ENCODE measurements around the gene ERC2.

The ERC2 gene

DNA sequence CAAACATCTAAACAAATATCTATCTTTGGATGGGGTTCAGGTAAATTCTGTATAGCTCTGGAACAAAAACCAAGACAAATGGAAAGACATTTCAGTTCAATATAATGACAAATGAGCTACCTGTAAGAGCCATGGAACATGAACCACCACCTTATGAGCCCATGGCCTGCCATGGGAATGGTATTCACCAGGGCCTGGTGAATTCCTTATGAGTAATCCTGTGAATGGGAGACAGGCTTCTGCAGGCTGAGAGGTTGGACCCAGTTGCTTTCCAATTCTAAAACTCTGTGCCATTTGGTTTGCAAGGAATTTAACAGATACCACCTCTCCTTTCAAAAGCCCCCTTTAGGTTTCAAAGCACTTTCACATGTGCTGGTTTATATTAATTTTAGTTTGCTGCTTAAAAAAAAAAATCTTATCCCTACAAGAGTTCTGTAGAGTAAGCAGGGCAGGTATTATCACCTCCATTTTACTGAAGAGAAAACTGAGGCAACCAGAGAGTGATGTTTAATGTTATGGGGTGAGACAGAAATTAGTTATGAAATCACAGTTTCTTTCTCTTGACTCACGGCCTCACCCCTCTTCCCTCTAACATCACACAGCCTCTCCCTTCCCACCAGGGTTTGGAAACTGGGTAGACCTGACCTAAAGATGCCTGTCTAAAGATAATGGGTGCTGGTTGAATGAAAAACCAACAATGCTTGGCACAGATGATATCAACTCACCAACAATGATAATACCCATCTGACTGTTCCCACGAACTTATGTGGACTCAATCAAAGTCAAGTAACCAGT, 583.6 kb downstream of the ERC2 start:
- Mint-ChIP-seq H3K36me3 (no peaks in the 10 kb centered on the region), H3K9me3 (no peaks in the 10 kb centered on the region)
- no peak for DNase-seq

DNA sequence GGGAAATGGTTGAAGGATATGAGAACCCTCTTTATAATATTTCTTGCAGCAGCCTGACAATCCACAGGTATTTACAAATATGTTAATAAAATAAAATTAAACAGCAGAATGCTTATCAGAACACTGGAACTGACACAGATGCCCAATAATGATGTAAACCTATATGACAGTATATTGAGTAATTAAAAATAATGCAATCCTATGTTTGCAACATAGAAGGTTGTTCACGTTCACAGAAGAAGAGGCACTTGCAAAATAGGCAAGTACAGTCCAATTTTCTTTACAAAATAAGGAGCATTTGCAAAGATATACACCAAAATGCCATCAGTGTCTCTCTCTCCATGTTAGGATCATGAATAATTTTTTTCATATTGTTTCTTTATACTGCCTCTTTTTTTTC, 584.2 kb downstream of the ERC2 start:
- Mint-ChIP-seq H3K4me1 (no peaks in the 10 kb centered on the region), H3K4me3 (no peak overlapping the region), H3K9me3 (no peaks in the 10 kb centered on the region), H3K27me3 (no peaks in the 10 kb centered on the region), H3K36me3 (no peaks in the 10 kb centered on the region), H3K27ac (no peak overlapping the region)
- DNase-seq, result no peak
- CTCF ChIA-PET, result no interaction called here

More for the DNA sequence above, 583.6 kb downstream of the ERC2 start:
- Mint-ChIP-seq H3K27ac (no peak overlapping the region), H3K4me3 (no peak overlapping the region), H3K27me3 (no peaks in the 10 kb centered on the region), H3K4me1 (no peaks in the 10 kb centered on the region)
- CTCF ChIA-PET, result no interaction called here

DNA sequence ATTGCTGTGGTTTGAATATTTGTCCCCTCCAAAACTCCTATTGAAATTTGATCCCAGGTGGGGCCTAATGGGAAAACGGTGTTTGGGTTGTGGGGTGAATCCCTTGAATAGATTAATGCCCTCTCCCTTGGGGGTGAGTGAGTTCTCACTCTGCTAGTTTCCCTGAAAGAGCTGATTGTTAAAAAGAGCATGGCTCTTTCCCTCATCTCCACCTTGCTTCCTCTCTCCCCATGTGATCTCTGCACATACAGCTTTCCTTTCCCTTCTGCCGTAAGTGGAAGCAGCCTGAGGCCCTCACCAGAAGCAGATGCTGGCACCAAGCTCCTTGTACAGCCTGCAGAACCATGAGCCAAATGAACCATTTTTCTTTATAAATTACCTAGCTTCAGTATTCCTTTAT, 586.3 kb downstream of the ERC2 start:
- H3K4me1 Mint-ChIP-seq, result no peaks in the 10 kb centered on the region
- H3K9me3 Mint-ChIP-seq, result no peaks in the 10 kb centered on the region
- H3K27ac Mint-ChIP-seq, result no peak overlapping the region
- DNase-seq, result no peak
- H3K4me3 Mint-ChIP-seq, result no peak overlapping the region
- no peaks in the 10 kb centered on the region for H3K27me3 Mint-ChIP-seq
- CTCF ChIA-PET, result no interaction called here
- no peaks in the 10 kb centered on the region for H3K36me3 Mint-ChIP-seq

DNA sequence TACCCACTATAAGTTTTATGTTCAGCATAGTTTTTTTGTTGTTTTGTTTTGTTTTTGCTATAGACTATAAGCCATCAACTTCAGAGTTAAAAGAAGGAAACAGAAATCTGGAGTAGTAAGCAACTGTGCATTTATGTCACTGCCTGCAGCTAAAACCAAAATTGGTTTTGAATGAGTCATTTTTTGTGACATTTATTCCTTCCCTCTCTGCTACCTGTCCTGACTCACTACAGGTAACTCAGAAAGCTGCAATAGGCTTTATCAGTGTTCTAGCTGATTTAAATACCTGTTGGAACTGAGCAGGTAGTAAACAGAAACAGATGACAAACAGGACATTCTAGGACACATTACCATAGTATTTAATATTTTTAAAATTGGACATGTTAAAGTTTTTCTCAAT, 587.9 kb downstream of the ERC2 start:
- H3K36me3 Mint-ChIP-seq, result no peaks in the 10 kb centered on the region

DNA sequence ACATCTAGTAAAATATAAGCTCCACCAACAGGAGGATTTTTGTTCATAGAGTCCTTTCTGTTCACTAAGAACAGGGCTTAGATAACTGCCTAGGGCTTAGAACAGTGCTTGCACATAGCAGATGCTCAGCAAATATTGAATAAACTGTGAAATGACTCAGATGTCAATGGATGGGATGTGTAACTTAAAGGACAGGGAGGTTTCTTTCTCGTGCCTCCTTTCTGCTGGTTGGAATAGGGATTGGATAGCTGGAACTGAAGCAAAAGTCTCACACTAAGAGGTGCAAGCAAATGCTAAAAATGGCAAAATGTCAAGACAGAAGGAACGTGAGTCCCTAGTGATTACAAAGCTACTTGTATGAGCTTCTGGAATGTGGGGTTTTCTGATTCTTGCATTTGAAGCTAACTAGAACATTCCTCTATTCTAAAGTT, 588.4 kb downstream of the ERC2 start:
- DNase-seq, result no peak
- Mint-ChIP-seq H3K4me1 (no peaks in the 10 kb centered on the region), H3K36me3 (no peaks in the 10 kb centered on the region), H3K27ac (no peak overlapping the region), H3K4me3 (no peak overlapping the region), H3K9me3 (no peaks in the 10 kb centered on the region), H3K27me3 (no peaks in the 10 kb centered on the region)
- CTCF ChIA-PET, result interaction anchor here (1.1 kb wide), 1 partner anchor 64 kb away, joined by 3 read pairs; no protein-coding TSS in a partner anchor

More for the DNA sequence above, 587.9 kb downstream of the ERC2 start:
- DNase-seq, result no peak
- Mint-ChIP-seq H3K9me3 (no peaks in the 10 kb centered on the region), H3K4me3 (no peak overlapping the region), H3K27ac (no peak overlapping the region), H3K27me3 (no peaks in the 10 kb centered on the region), H3K4me1 (no peaks in the 10 kb centered on the region)
- CTCF ChIA-PET, result interaction anchor here (1.1 kb wide), 1 partner anchor 65 kb away, joined by 3 read pairs; no protein-coding TSS in a partner anchor

DNA sequence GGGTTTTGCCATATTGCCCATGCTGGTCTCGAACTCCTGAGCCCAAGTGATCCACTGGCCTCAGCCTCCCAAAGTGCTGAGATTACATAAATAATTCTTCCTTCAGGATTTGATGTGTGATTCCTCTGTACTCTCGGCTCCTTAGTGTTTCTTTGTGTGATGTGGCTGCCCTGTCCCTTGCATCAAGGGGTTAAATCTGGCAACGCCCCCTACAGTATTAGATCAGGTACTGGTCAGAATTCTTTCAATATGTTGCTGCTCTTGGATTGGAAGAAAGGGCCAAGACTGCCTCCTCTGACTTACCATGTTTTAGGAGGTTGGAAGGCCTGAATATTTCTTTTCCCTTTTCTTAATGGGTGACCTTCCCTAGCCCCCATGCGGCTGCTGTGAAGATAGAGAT, 590.6 kb downstream of the ERC2 start:
- no peaks in the 10 kb centered on the region for H3K36me3 Mint-ChIP-seq
- no peak for DNase-seq
- no peak overlapping the region for H3K4me3 Mint-ChIP-seq
- no peaks in the 10 kb centered on the region for H3K4me1 Mint-ChIP-seq
- H3K9me3 Mint-ChIP-seq, result no peaks in the 10 kb centered on the region
- H3K27me3 Mint-ChIP-seq, result no peaks in the 10 kb centered on the region
- H3K27ac Mint-ChIP-seq, result no peak overlapping the region
- CTCF ChIA-PET, result no interaction called here

DNA sequence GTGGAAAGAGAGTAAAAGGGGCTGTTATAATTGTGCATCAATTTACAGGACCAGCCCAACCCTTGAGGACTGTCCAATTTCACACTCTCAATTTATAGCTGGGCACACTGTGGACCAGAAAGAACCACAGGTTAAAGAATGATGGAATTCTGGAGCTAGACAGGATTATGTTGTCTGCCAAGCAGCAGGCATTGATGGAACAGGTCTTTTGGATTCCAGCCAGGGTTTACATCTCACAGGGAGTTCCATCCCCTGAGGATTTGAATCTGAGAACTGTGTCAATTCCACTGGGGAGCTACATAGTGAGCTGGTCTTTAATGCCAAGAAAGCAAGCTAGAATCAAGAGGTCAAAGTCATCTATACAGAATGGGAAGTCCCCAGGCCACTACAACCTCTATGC, 591.7 kb downstream of the ERC2 start:
- no peak for DNase-seq
- H3K27ac Mint-ChIP-seq, result no peak overlapping the region
- CTCF ChIA-PET, result no interaction called here
- H3K9me3 Mint-ChIP-seq, result no peaks in the 10 kb centered on the region
- H3K4me1 Mint-ChIP-seq, result no peaks in the 10 kb centered on the region
- H3K4me3 Mint-ChIP-seq, result no peak overlapping the region
- H3K27me3 Mint-ChIP-seq, result no peaks in the 10 kb centered on the region
- H3K36me3 Mint-ChIP-seq, result no peaks in the 10 kb centered on the region

DNA sequence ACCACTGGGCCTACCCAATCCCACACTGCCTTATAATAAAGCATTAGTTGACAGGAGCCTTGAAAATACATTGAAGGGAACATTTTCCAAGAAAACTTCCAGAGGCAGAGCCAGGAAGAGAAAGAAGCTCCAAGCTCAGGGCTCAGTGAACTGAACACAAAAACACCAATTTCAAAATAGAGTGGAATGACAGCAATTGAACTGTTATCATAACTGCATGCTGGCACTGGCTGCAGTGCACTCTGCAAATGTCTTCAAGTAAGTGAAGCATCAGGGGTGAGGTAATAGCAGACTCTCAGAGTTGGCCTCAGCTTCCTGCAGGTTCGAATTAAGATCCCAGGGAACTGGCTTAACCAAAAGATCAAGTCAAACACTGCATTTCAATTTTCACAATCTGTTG, 593.2 kb downstream of the ERC2 start:
- DNase-seq, result no peak
- H3K9me3 Mint-ChIP-seq, result no peaks in the 10 kb centered on the region

DNA sequence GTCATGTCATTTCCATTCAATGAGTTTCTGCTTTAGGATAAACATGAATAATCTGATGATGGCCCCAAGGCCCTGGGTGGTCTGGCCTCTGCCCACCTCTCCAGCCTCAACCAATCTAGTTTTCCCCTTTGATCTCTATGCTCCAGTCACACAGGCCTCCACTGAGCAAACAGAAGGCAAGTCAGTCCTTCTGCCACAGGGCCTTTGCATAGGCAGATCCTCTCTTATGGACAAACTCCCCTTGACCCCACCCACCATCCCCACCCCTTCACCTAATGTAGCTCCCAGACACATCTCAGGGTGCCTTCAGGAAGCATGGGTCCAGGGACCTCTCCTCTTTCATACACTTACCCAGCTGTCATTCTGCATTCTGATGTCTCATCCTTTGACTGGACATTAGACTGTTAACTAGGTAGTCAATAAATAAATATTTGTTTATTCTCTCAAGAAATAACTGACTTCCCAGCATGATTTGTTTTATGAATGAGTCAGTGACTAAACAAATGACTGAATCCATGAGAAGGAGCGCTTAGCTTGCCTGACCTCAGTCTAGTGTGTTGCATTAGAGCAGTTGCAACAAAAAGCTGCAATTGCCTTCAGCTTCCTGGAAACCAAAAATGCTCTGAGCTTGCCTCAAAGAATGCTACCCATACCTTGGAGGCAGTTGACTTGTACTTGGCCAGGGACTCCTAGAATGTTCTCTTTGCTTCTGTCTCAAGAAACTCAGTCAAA, 594.6 kb downstream of the ERC2 start:
- Mint-ChIP-seq H3K36me3 (no peaks in the 10 kb centered on the region), H3K27ac (no peak overlapping the region), H3K4me1 (no peaks in the 10 kb centered on the region), H3K9me3 (no peaks in the 10 kb centered on the region), H3K27me3 (no peaks in the 10 kb centered on the region), H3K4me3 (no peak overlapping the region)
- CTCF ChIA-PET, result no interaction called here
- DNase-seq, result no peak

More for the DNA sequence above, 593.2 kb downstream of the ERC2 start:
- H3K36me3 Mint-ChIP-seq, result no peaks in the 10 kb centered on the region
- CTCF ChIA-PET, result no interaction called here
- H3K4me1 Mint-ChIP-seq, result no peaks in the 10 kb centered on the region
- H3K27me3 Mint-ChIP-seq, result no peaks in the 10 kb centered on the region
- H3K4me3 Mint-ChIP-seq, result no peak overlapping the region
- H3K27ac Mint-ChIP-seq, result no peak overlapping the region

DNA sequence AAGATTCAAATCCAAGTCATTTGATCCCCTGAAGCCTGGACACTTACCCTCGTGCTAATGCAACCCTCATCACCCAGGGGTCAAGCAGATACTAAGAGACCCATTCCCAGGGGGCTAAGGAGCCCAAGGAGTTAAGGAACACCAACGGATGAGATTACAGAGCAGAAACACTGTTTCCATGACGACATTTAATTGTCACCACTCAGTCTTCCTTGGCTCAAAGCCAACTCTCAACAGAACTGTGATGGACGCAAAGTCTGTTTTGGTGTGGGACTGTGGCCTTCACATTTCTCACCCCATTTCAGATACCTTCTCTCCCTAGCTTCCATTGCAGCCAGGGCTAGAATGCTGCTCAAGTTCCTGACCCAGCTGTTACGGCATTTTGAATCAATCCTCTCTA, 597.7 kb downstream of the ERC2 start:
- no peaks in the 10 kb centered on the region for H3K9me3 Mint-ChIP-seq
- H3K27me3 Mint-ChIP-seq, result no peaks in the 10 kb centered on the region
- no peaks in the 10 kb centered on the region for H3K4me1 Mint-ChIP-seq
- no peaks in the 10 kb centered on the region for H3K36me3 Mint-ChIP-seq
- no peak for DNase-seq
- CTCF ChIA-PET, result interaction anchor here (0.6 kb wide), 1 partner anchor 1442 kb away, joined by 3 read pairs; no protein-coding TSS in a partner anchor
- H3K27ac Mint-ChIP-seq, result no peak overlapping the region
- H3K4me3 Mint-ChIP-seq, result no peak overlapping the region

DNA sequence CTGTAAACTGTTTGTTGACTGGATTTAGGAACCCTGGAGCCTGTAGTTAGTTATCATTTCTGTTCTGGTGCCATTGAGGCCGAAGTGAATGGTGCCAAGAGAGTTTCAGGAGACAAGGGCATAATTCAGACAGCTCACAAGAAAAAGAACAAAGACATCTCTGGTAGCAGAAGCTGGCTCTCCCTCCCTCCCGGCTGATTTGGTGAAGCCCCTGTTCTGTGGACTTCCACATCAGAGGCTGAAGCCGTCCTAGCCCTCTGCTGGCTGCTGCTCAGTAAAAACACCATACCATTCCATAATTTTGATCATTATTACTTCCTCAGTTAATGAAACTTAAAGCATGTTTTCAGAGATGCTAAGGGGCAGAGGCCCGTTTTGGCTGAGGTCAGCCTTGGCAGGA, 599.9 kb downstream of the ERC2 start:
- Mint-ChIP-seq H3K9me3 (no peaks in the 10 kb centered on the region), H3K4me1 (no peaks in the 10 kb centered on the region), H3K4me3 (no peak overlapping the region), H3K27me3 (no peaks in the 10 kb centered on the region), H3K36me3 (no peaks in the 10 kb centered on the region), H3K27ac (no peak overlapping the region)
- CTCF ChIA-PET, result no interaction called here
- no peak for DNase-seq

DNA sequence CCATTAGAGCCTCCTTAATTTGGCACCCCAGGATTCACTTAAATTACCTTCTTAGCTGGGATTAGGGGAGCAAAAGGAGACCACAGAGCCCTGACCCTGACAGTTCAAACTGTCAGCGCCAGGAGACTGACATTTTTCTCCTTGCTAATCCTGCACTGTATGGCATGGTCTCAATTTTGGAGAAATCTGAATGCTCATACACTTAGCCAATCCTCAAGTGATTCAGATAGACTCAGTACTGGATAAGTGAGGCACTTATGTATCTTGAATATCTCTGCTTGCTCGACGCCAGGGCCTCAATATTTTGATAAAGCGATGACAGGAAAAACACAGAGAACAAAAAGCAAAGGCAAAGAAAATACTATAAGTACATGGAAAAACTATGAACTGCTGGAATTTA, 605.2 kb downstream of the ERC2 start:
- CTCF ChIA-PET, result no interaction called here
- no peaks in the 10 kb centered on the region for H3K9me3 Mint-ChIP-seq
- no peak for DNase-seq
- H3K27me3 Mint-ChIP-seq, result no peaks in the 10 kb centered on the region
- no peak overlapping the region for H3K4me3 Mint-ChIP-seq
- H3K4me1 Mint-ChIP-seq, result no peaks in the 10 kb centered on the region
- no peaks in the 10 kb centered on the region for H3K36me3 Mint-ChIP-seq
- H3K27ac Mint-ChIP-seq, result no peak overlapping the region

DNA sequence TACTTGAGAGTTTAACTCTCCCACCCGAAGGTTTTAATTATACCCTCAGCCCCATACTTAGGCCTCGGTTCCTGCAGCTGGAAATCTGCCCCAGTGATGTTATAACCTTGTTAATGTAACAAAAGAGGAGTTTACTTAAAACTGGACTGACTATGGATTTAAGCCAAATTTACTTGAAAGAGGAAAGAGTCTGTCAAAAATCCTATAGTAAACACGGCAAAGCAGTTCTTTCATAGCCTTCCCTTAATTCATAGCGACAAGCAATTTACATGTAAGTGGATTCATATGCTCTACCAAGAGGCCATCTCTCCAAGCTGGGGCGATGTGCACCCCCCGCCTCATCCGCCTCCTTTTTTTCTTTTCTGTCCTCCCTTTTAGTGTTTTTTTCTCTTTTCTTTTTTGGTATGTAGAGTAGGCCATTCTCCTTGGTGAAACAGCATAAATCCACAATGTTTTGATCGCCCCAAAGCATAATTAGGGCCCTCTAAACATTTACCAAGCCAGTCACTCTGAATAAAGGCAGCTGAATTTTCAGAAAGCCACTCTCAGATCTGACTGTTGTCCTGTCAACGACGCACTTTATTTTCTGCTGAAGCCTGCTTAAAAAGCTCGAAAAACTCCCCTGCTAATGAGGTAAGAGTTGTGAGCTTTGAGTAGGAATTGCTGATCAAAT, 608.1 kb downstream of the ERC2 start:
- DNase-seq, result no peak
- Mint-ChIP-seq H3K9me3 (no peaks in the 10 kb centered on the region), H3K36me3 (no peaks in the 10 kb centered on the region), H3K27me3 (no peaks in the 10 kb centered on the region), H3K27ac (no peak overlapping the region), H3K4me3 (no peak overlapping the region), H3K4me1 (no peaks in the 10 kb centered on the region)
- CTCF ChIA-PET, result no interaction called here

DNA sequence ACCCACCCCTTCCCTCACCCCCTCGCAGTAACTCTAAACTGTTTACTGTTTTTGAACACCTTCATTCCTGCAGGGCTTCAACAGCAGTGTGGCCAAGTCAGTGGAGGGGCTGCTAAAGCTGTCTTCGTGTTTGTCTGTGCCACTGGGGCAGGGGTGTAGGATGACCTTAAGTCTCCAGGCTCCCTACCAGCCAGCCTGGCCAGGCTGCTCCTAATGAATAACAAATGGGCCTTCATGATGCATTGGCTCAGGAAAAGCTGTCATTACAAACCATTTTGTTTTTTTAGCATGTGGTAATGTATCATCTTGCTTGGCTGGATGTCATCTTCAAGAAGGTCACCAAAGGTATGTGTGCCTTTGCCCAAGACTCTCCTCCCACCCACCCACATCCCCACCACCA, 609.0 kb downstream of the ERC2 start:
- H3K27ac Mint-ChIP-seq, result no peak overlapping the region
- H3K27me3 Mint-ChIP-seq, result no peaks in the 10 kb centered on the region
- DNase-seq, result no peak
- CTCF ChIA-PET, result no interaction called here
- no peak overlapping the region for H3K4me3 Mint-ChIP-seq
- no peaks in the 10 kb centered on the region for H3K4me1 Mint-ChIP-seq
- no peaks in the 10 kb centered on the region for H3K36me3 Mint-ChIP-seq
- H3K9me3 Mint-ChIP-seq, result no peaks in the 10 kb centered on the region

DNA sequence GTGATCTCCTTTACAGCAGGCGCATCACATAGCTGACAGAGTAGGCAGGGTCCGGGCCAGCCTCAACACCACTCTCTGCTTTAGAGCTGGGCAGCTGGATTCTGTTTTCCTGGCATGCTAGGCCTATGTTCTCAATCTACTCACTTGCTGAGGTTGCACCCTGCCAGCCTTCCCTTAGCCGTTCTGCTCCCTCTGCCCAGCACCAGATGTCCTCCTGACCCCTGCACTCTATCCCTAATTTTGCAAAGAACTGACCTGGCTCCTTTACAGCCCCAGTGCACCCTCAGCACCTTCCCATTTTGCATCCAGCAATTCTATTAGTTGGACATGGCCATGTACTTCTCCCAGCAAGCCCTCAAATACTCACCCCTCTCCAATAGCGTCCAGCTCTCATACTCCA, 609.5 kb downstream of the ERC2 start:
- Mint-ChIP-seq H3K36me3 (no peaks in the 10 kb centered on the region), H3K4me1 (no peaks in the 10 kb centered on the region), H3K9me3 (no peaks in the 10 kb centered on the region), H3K27me3 (no peaks in the 10 kb centered on the region), H3K27ac (no peak overlapping the region), H3K4me3 (no peak overlapping the region)
- CTCF ChIA-PET, result no interaction called here
- DNase-seq, result no peak

Measured in activated naive CD4-positive, alpha-beta T cell treated with anti-CD3 and anti-CD28 coated beads, Interleukin-2, amount 10 ng/mL, durations not matched to agents 7 days and 5 days (primary cell).